ENCODE results near the gene SLC38A1. TPM values are rescaled to one million over a fixed set of nuclear protein-coding genes. Genes with fewer than 3 reads are reported as not detected.

The SLC38A1 gene
- total RNA-seq, 1 donor from 2014 or later: 314 TPM

DNA sequence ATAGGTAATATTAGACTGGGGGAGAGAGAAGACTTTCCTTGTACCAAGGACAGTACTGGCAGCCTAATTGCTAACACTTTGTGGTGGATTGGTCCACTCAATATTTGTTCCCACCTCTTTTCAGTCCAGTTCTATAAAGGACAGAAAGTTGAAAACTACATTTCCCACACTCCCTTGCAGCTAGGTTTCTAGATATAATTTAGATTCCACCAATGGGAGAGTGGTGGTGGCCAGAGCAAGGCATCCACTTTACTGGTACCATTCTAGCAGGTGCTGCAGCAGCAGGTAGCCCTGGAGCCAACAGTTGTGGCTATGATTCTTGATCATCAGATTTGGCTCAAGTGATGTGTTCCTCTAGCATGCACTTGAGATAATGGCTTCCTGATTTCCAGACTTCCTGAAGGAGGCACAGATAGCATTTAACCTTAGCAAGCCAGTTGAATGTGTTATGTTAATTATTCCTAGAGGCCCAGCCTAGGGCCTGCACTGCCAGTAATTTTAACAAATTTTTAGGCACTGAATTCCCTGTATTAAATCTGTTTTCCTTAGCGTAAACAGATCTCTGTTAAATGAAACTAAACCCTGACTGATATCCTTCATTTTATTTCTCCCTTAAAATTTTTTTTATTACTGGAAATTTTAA lies 24.4 kb downstream of the SLC38A1 start:
- H3K4me3 Mint-ChIP-seq: no peak overlapping the region
- intact Hi-C loops (cut with micrococcal nuclease): loop anchor here (1.0 kb wide), 1 partner anchor 21 kb away; no protein-coding TSS in a partner anchor
- H3K9me3 Mint-ChIP-seq: peaks cover 15% of the 10 kb centered on the region
- CTCF ChIA-PET: no interaction called here
- ATAC-seq (ENCODE audit: low read depth) (no peak), DNase-seq (no peak)
- TF ChIP-seq, protein P1, sequence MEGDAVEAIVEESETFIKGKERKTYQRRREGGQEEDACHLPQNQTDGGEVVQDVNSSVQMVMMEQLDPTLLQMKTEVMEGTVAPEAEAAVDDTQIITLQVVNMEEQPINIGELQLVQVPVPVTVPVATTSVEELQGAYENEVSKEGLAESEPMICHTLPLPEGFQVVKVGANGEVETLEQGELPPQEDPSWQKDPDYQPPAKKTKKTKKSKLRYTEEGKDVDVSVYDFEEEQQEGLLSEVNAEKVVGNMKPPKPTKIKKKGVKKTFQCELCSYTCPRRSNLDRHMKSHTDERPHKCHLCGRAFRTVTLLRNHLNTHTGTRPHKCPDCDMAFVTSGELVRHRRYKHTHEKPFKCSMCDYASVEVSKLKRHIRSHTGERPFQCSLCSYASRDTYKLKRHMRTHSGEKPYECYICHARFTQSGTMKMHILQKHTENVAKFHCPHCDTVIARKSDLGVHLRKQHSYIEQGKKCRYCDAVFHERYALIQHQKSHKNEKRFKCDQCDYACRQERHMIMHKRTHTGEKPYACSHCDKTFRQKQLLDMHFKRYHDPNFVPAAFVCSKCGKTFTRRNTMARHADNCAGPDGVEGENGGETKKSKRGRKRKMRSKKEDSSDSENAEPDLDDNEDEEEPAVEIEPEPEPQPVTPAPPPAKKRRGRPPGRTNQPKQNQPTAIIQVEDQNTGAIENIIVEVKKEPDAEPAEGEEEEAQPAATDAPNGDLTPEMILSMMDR (IDR thresholded peaks at IDR 0.05): no peak
- H3K4me1 Mint-ChIP-seq: peaks cover 86% of the 10 kb centered on the region
- POLR2A ChIA-PET: interaction anchor here (1.1 kb wide), 1 partner anchor 22 kb away, joined by 3 read pairs; no protein-coding TSS in a partner anchor
- peaks cover 96% of the 10 kb centered on the region for H3K36me3 Mint-ChIP-seq (ENCODE audit: low read depth)
- no peak overlapping the region for H3K27ac Mint-ChIP-seq
- H3K27me3 Mint-ChIP-seq: no peaks in the 10 kb centered on the region

DNA sequence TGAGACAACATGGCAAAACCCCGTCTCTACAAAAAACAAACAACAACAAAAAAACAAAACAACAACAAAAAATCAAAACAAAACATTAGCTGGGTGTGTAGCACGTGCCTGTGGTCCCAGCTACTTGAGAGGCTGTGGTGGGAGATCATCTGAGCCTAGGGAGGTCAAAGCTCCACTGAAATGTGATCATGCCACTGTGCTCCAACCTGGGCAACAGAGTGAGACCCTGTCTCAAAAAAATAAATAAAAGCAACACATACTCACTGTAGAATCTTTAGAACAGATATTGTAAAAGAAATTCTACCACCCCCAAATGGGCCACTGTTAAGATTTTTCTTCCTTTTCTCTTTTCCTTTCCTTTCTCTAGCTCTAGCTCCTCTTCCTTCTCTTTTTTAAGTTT lies 26.3 kb downstream of the SLC38A1 start:
- no peaks in the 10 kb centered on the region for H3K27me3 Mint-ChIP-seq
- ATAC-seq (ENCODE audit: low read depth): no peak
- peaks cover 82% of the 10 kb centered on the region for H3K4me1 Mint-ChIP-seq
- intact Hi-C loops (cut with micrococcal nuclease): no loop called here
- peaks cover 94% of the 10 kb centered on the region for H3K36me3 Mint-ChIP-seq (ENCODE audit: low read depth)
- POLR2A ChIA-PET: interaction anchor here (0.8 to 1.5 kb wide), 3 partner anchors 21 to 48 kb away, joined by 3 to 4 read pairs (median 3); no protein-coding TSS in a partner anchor
- H3K9me3 Mint-ChIP-seq: peaks cover 7% of the 10 kb centered on the region
- H3K27ac Mint-ChIP-seq: no peak overlapping the region
- CTCF ChIA-PET: interaction anchor here (1.5 kb wide), 1 partner anchor 11 kb away, joined by 3 read pairs; no protein-coding TSS in a partner anchor
- H3K4me3 Mint-ChIP-seq: no peak overlapping the region
- TF ChIP-seq, protein P1 (IDR thresholded peaks at IDR 0.05): no peak
- DNase-seq: no peak

DNA sequence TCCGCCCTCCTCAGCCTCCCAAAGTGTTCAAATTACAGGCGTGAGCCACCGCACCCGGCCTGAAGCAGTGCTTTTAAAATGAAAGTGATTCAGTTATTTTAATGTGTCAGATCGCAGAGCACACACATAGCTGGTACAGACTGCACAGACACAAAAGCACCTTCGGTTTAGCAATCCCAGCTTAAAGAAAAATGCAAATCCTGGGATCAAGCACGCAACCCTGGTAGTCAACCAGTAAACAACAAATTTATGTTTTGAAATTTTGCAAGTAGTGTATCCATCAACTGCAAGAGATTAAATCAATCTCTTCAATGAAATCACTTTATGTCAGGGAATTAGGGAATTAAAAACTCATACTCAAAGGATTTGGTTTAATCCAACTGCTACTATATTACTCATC lies 28.4 kb downstream of the SLC38A1 start:
- Mint-ChIP-seq H3K36me3 (ENCODE audit: low read depth) (peaks cover 94% of the 10 kb centered on the region), H3K27ac (no peak overlapping the region), H3K4me1 (peaks cover 82% of the 10 kb centered on the region), H3K27me3 (no peaks in the 10 kb centered on the region), H3K9me3 (no peaks in the 10 kb centered on the region), H3K4me3 (no peak overlapping the region)
- DNase-seq: no peak
- CTCF ChIA-PET: interaction anchor here (0.8 kb wide), 1 partner anchor 63 kb away, joined by 3 read pairs; no protein-coding TSS in a partner anchor
- intact Hi-C loops (cut with micrococcal nuclease): no loop called here
- TF ChIP-seq, protein P1 (IDR thresholded peaks at IDR 0.05): no peak
- POLR2A ChIA-PET: interaction anchor here (0.6 kb wide), 1 partner anchor 459 kb away, joined by 4 read pairs; no protein-coding TSS in a partner anchor
- no peak for ATAC-seq (ENCODE audit: low read depth)

DNA sequence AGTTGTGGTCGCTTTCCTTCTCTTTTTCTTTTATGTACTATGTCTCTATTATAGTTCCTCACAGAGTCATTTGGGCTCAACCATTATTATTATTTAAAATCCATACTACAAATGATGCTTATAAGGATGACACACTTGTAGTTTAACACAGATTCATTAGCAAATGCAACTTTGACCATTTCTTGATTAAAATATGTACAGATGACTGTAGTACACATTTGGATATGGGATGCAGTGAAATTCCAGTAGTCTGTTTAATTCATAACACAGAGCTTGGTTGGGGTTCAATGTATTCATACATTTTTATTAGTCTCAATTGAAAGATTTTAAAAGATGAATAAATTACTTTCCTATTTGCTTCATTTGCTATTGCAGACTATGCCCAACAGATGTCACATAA lies 30.0 kb downstream of the SLC38A1 start:
- no peak for DNase-seq
- H3K36me3 Mint-ChIP-seq (ENCODE audit: low read depth): peaks cover 92% of the 10 kb centered on the region
- ChIA-PET CTCF (no interaction called here), POLR2A (no interaction called here)
- H3K4me3 Mint-ChIP-seq: no peak overlapping the region
- no peak for ATAC-seq (ENCODE audit: low read depth)
- no peaks in the 10 kb centered on the region for H3K27me3 Mint-ChIP-seq
- no peaks in the 10 kb centered on the region for H3K9me3 Mint-ChIP-seq
- intact Hi-C loops (cut with micrococcal nuclease): no loop called here
- peaks cover 81% of the 10 kb centered on the region for H3K4me1 Mint-ChIP-seq
- no peak overlapping the region for H3K27ac Mint-ChIP-seq
- TF ChIP-seq, protein P1 (IDR thresholded peaks at IDR 0.05): no peak

DNA sequence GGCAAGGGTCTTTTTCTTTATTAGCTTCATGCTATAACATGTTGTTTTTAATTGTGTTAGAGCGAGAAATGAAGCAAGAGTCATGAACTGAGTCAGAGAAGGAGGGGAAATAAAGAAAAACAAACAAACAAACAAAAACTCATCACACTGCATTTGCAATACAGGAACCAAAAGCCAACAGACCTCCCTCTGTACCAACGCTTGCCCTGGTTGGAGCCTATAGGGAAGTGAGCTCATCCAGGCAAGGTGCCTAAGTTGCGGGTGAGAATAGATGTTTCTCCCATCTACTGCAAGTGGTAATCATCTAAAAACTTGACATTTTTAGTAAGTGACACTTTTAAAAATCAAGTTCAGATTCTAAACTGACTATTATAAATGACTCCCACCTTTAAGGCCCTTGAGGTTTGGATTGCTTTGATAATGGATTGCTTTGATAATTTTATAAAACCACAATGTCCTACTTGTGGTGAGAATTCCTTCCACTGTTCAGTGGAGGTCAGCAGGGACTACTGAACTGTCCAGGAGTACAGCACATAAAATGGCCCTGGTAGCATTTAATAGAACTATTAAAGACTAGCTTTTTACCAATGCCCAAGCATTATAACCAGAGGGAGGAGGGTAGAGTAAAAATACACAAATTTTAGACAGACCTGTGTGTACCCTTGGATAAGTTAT lies 31.3 kb downstream of the SLC38A1 start:
- Mint-ChIP-seq H3K4me3 (no peak overlapping the region), H3K36me3 (ENCODE audit: low read depth) (peaks cover 88% of the 10 kb centered on the region), H3K27ac (peak overlapping the region; percentile 35), H3K4me1 (peaks cover 77% of the 10 kb centered on the region), H3K9me3 (no peaks in the 10 kb centered on the region), H3K27me3 (no peaks in the 10 kb centered on the region)
- TF ChIP-seq, protein P1 (IDR thresholded peaks at IDR 0.05): no peak
- intact Hi-C loops (cut with micrococcal nuclease): no loop called here
- ChIA-PET CTCF (interaction anchor here (1.0 to 1.1 kb wide), 2 partner anchors 113 to 687 kb away, joined by 3 to 5 read pairs; no protein-coding TSS in a partner anchor), POLR2A (interaction anchor here (0.8 to 1.3 kb wide), 3 partner anchors 26 to 50 kb away, joined by 3 to 4 read pairs (median 3); no protein-coding TSS in a partner anchor)
- ATAC-seq (ENCODE audit: low read depth) (peak; percentile 58), DNase-seq (no peak)
